ENCODE results near the gene ZNF236. TPM values are rescaled to one million over a fixed set of nuclear protein-coding genes. Genes with fewer than 3 reads are reported as not detected.
"Not testable (repeated sequence)": the region's sequence is repeated elsewhere in the genome, so short reads cannot be mapped to it uniquely, and the experiment has no call there.

Gene ZNF236
- total RNA-seq, 4 donors from 2014 or later, result 13.4 to 38.0 (median 15.1) TPM

GRCh38 chr18:77013811-77014521 lies 191.6 kb downstream of the ZNF236 start:
- H3K9me3 ChIP-seq, result no peaks in the 10 kb centered on the region
- 72% methylated on average over 15 of the region's 18 CpGs for WGBS
- H3K4me3 ChIP-seq, result no peak overlapping the region
- TF ChIP-seq POLR2AphosphoS5 (IDR thresholded peaks at IDR 0.05) (peak in 1 of 3 donors; percentile 8), POLR2A (IDR thresholded peaks at IDR 0.05) (no peak)
- H3K4me1 ChIP-seq, result peaks cover 24% of the 10 kb centered on the region
- peak; percentile 80 to 81 for DNase-seq (ENCODE audit: low spot score in 2 of 2)
- peak overlapping the region; percentile 67 for H3K27ac ChIP-seq
- peaks cover 26% of the 10 kb centered on the region for H3K36me3 ChIP-seq
- H3K27me3 ChIP-seq, result no peaks in the 10 kb centered on the region

- TF ChIP-seq EP300 (IDR thresholded peaks at IDR 0.05), result no peak
- WGBS, result 85% methylated on average over 5 of the region's 5 CpGs
- Histone ChIP-seq H3K27ac (peak overlapping the region; percentile 67), H3K27me3 (no peaks in the 10 kb centered on the region), H3K4me1 (peaks cover 24% of the 10 kb centered on the region), H3K4me3 (no peak overlapping the region), H3K9me3 (no peaks in the 10 kb centered on the region), H3K36me3 (peaks cover 21% of the 10 kb centered on the region)
- peak in 1 of 2 donors; percentile 72 for DNase-seq (ENCODE audit: low spot score in 2 of 2)
These were observed 192.2 kb downstream of the ZNF236 start for GRCh38 chr18:77014538-77014937.

GRCh38 chr18:77015169-77015568 lies 192.8 kb downstream of the ZNF236 start:
- no peak overlapping the region for H3K4me3 ChIP-seq
- H3K4me1 ChIP-seq, result peaks cover 24% of the 10 kb centered on the region
- WGBS, result 74% methylated on average over 4 of the region's 4 CpGs
- H3K36me3 ChIP-seq, result peaks cover 16% of the 10 kb centered on the region
- TF ChIP-seq EP300 (IDR thresholded peaks at IDR 0.05), result no peak
- TF ChIP-seq CTCF (IDR thresholded peaks at IDR 0.05), result no peak
- no peak for TF ChIP-seq POLR2A (IDR thresholded peaks at IDR 0.05)
- no peak for TF ChIP-seq POLR2AphosphoS5 (IDR thresholded peaks at IDR 0.05)
- DNase-seq (ENCODE audit: low spot score in 2 of 2), result peak in 1 of 2 donors; percentile 7
- H3K9me3 ChIP-seq, result no peaks in the 10 kb centered on the region
- no peak overlapping the region for H3K27ac ChIP-seq
- H3K27me3 ChIP-seq, result no peaks in the 10 kb centered on the region

GRCh38 chr18:77015771-77016710 lies 193.7 kb downstream of the ZNF236 start:
- WGBS, result 89% methylated on average over 16 of the region's 16 CpGs
- peaks cover 24% of the 10 kb centered on the region for H3K4me1 ChIP-seq
- TF ChIP-seq POLR2A (IDR thresholded peaks at IDR 0.05), result no peak
- no peak for TF ChIP-seq CTCF (IDR thresholded peaks at IDR 0.05)
- no peak for TF ChIP-seq EP300 (IDR thresholded peaks at IDR 0.05)
- TF ChIP-seq POLR2AphosphoS5 (IDR thresholded peaks at IDR 0.05), result no peak
- no peak overlapping the region for H3K4me3 ChIP-seq
- peak in 1 of 2 donors; percentile 21 for DNase-seq (ENCODE audit: low spot score in 2 of 2)
- H3K36me3 ChIP-seq, result peaks cover 16% of the 10 kb centered on the region
- H3K27me3 ChIP-seq, result no peaks in the 10 kb centered on the region
- no peak overlapping the region for H3K27ac ChIP-seq
- no peaks in the 10 kb centered on the region for H3K9me3 ChIP-seq

- H3K4me3 ChIP-seq, result no peak overlapping the region
- WGBS, result 87% methylated on average over 4 of the region's 16 CpGs
- peaks cover 14% of the 10 kb centered on the region for H3K36me3 ChIP-seq
- H3K9me3 ChIP-seq, result no peaks in the 10 kb centered on the region
- DNase-seq (ENCODE audit: low spot score in 2 of 2), result no peak
- no peak for TF ChIP-seq EP300 (IDR thresholded peaks at IDR 0.05)
- no peak for TF ChIP-seq POLR2AphosphoS5 (IDR thresholded peaks at IDR 0.05)
- no peak for TF ChIP-seq CTCF (IDR thresholded peaks at IDR 0.05)
- TF ChIP-seq POLR2A (IDR thresholded peaks at IDR 0.05), result no peak
- no peak overlapping the region for H3K27ac ChIP-seq
- H3K27me3 ChIP-seq, result no peaks in the 10 kb centered on the region
- H3K4me1 ChIP-seq, result peaks cover 24% of the 10 kb centered on the region
These were observed 194.6 kb downstream of the ZNF236 start for GRCh38 chr18:77016936-77017335.

GRCh38 chr18:77017355-77017754 lies 195.0 kb downstream of the ZNF236 start:
- 70% methylated on average over 6 of the region's 6 CpGs for WGBS
- peaks cover 11% of the 10 kb centered on the region for H3K36me3 ChIP-seq
- no peak for DNase-seq (ENCODE audit: low spot score in 2 of 2)
- H3K4me3 ChIP-seq, result no peak overlapping the region
- H3K27ac ChIP-seq, result no peak overlapping the region
- H3K27me3 ChIP-seq, result no peaks in the 10 kb centered on the region
- TF ChIP-seq EP300 (IDR thresholded peaks at IDR 0.05) (no peak), CTCF (IDR thresholded peaks at IDR 0.05) (no peak), POLR2AphosphoS5 (IDR thresholded peaks at IDR 0.05) (no peak), POLR2A (IDR thresholded peaks at IDR 0.05) (no peak)
- H3K4me1 ChIP-seq, result peaks cover 21% of the 10 kb centered on the region
- H3K9me3 ChIP-seq, result no peaks in the 10 kb centered on the region

- H3K4me3 ChIP-seq; H3K9me3 ChIP-seq; H3K4me1 ChIP-seq; DNase-seq (ENCODE audit: low spot score in 2 of 2); H3K27ac ChIP-seq; H3K27me3 ChIP-seq: not testable (repeated sequence)
- peaks cover 11% of the 10 kb centered on the region for H3K36me3 ChIP-seq
These were observed 196.3 kb downstream of the ZNF236 start for GRCh38 chr18:77018650-77019049.

Measured in suprapubic skin (tissue), 4 donors.